ENCODE results near the gene NFATC4. TPM values are rescaled to one million over a fixed set of nuclear protein-coding genes. Genes with fewer than 3 reads are reported as not detected.

Gene NFATC4
- polyA plus RNA-seq, 1 donor from 2014 or later, result 0.22 TPM

- Histone ChIP-seq H3K4me2 (ENCODE audit: low read length) (no peak overlapping the region), H3K4me3 (ENCODE audit: low read length) (no peak overlapping the region), H3K27me3 (ENCODE audit: insufficient read depth, low read depth, low read length) (no peaks in the 10 kb centered on the region), H3K9me2 (ENCODE audit: insufficient read depth, low read length) (no peaks in the 10 kb centered on the region), H3F3A (ENCODE audit: insufficient read depth, low read length, poor library complexity, severe bottlenecking) (no peaks in the 10 kb centered on the region), H3K9ac (ENCODE audit: low read length) (no peak overlapping the region), H3K27ac (ENCODE audit: low read length) (no peak overlapping the region), H3K79me2 (replicated peaks; ENCODE audit: insufficient read depth, low read length) (no peaks in the 10 kb centered on the region), H3K36me3 (ENCODE audit: insufficient read depth, low read length) (no peaks in the 10 kb centered on the region), H4K20me1 (ENCODE audit: insufficient read depth) (no peaks in the 10 kb centered on the region), H2AFZ (ENCODE audit: low read depth, low read length) (no peak overlapping the region), H3K9me3 (ENCODE audit: low read length) (no peaks in the 10 kb centered on the region)
- TF ChIP-seq TAF1 (IDR thresholded peaks at IDR 0.05; ENCODE audit: low read depth), result no peak
- no peak for TF ChIP-seq POLR2AphosphoS5 (IDR thresholded peaks at IDR 0.05)
- no peak for TF ChIP-seq SMC3 (conservative IDR thresholded peaks at IDR 0.05; ENCODE audit: poor library complexity)
- no peak for TF ChIP-seq EP300 (conservative IDR thresholded peaks at IDR 0.05; ENCODE audit: poor library complexity, severe bottlenecking)
- no peak for TF ChIP-seq REST (IDR thresholded peaks at IDR 0.05; ENCODE audit: borderline replicate concordance)
- no peak for TF ChIP-seq CTCF (IDR thresholded peaks at IDR 0.05; ENCODE audit: poor library complexity, severe bottlenecking)
- TF ChIP-seq MXI1 (conservative IDR thresholded peaks at IDR 0.05; ENCODE audit: poor library complexity, severe bottlenecking), result no peak
- TF ChIP-seq RAD21 (conservative IDR thresholded peaks at IDR 0.05), result no peak
- TF ChIP-seq EZH2 (IDR thresholded peaks at IDR 0.05; ENCODE audit: borderline replicate concordance, insufficient read depth, low read length, poor library complexity, severe bottlenecking), result no peak
These were observed 38.4 kb downstream of the NFATC4 start for GRCh38 chr14:24406416-24406815.

- no peaks in the 10 kb centered on the region for H3K9me3 ChIP-seq (ENCODE audit: low read length)
- no peak overlapping the region for H2AFZ ChIP-seq (ENCODE audit: low read depth, low read length)
- no peak overlapping the region for H3K4me2 ChIP-seq (ENCODE audit: low read length)
- TF ChIP-seq REST (IDR thresholded peaks at IDR 0.05; ENCODE audit: borderline replicate concordance) (no peak), CTCF (IDR thresholded peaks at IDR 0.05; ENCODE audit: poor library complexity, severe bottlenecking) (no peak), MXI1 (conservative IDR thresholded peaks at IDR 0.05; ENCODE audit: poor library complexity, severe bottlenecking) (no peak), POLR2AphosphoS5 (IDR thresholded peaks at IDR 0.05) (no peak), EZH2 (IDR thresholded peaks at IDR 0.05; ENCODE audit: borderline replicate concordance, insufficient read depth, low read length, poor library complexity, severe bottlenecking) (no peak), EP300 (conservative IDR thresholded peaks at IDR 0.05; ENCODE audit: poor library complexity, severe bottlenecking) (no peak)
- no peaks in the 10 kb centered on the region for H4K20me1 ChIP-seq (ENCODE audit: insufficient read depth)
- no peaks in the 10 kb centered on the region for H3K36me3 ChIP-seq (ENCODE audit: insufficient read depth, low read length)
- no peaks in the 10 kb centered on the region for H3K79me2 ChIP-seq (replicated peaks; ENCODE audit: insufficient read depth, low read length)
- no peaks in the 10 kb centered on the region for H3F3A ChIP-seq (ENCODE audit: insufficient read depth, low read length, poor library complexity, severe bottlenecking)
- H3K9me2 ChIP-seq (ENCODE audit: insufficient read depth, low read length), result no peaks in the 10 kb centered on the region
- H3K9ac ChIP-seq (ENCODE audit: low read length), result no peak overlapping the region
- H3K27me3 ChIP-seq (ENCODE audit: insufficient read depth, low read depth, low read length), result no peaks in the 10 kb centered on the region
- H3K27ac ChIP-seq (ENCODE audit: low read length), result no peak overlapping the region
- no peak overlapping the region for H3K4me3 ChIP-seq (ENCODE audit: low read length)
These were observed 39.8 kb downstream of the NFATC4 start for GRCh38 chr14:24407608-24408325.

All from neural cell (in vitro differentiated cells).